Keratinocyte (primary cell): ENCODE results near the gene OFD1. TPM values are rescaled to one million over a fixed set of nuclear protein-coding genes. Genes with fewer than 3 reads are reported as not detected.

Experiments
- DNase-seq: peaks from one replicate; pipeline ENCODE4 v3.0.0-alpha.2; 2011; ENCODE audit warnings: low read depth, missing footprints, low spot score
- FAIRE-seq: peaks from 2 replicates; lab custom pipeline; 2011; peaks lifted over from hg19 to GRCh38; lab: Jason Lieb, UNC
- H2AFZ ChIP-seq: 2 replicates; pipeline ENCODE4 v1.6.0; 2012; ENCODE audit warnings: low read length, control low read depth, inconsistent platforms; ENCODE audit not compliant: control insufficient read depth
- H3K27ac ChIP-seq: 2 replicates; pipeline ENCODE4 v1.5.1; 2011; ENCODE audit warnings: low read length; ENCODE audit not compliant: control insufficient read depth, insufficient read depth
- H3K27me3 ChIP-seq: 3 replicates; pipeline ENCODE4 v1.6.0; 2011; ENCODE audit warnings: low read length; ENCODE audit not compliant: control insufficient read depth, insufficient read depth; ENCODE audit errors: extremely low read depth
- H3K36me3 ChIP-seq, 2 experiments: 2 replicates in 1 of 2; 3 replicates in 1 of 2; pipeline ENCODE4 v1.5.1; 2011; ENCODE audit warnings: low read length in 2 of 2, mild to moderate bottlenecking in 1 of 2; ENCODE audit not compliant: control insufficient read depth in 2 of 2, insufficient read depth in 2 of 2; ENCODE audit errors: extremely low read depth in 1 of 2
- H3K4me1 ChIP-seq: 3 replicates; pipeline ENCODE4 v1.5.1; 2011; ENCODE audit warnings: low read length; ENCODE audit not compliant: control insufficient read depth, insufficient read depth; ENCODE audit errors: extremely low read depth
- H3K4me2 ChIP-seq: 3 replicates; pipeline ENCODE4 v1.6.0; 2011; ENCODE audit warnings: low read depth, low read length; ENCODE audit not compliant: control insufficient read depth, insufficient read depth; ENCODE audit errors: extremely low read depth
- H3K4me3 ChIP-seq, 3 experiments: fragments of 200-600 bp in 1 of 3; sonication (generic) in 1 of 3; 2 replicates in 2 of 3; 3 replicates in 1 of 3; pipeline ENCODE4 v1.5.1; 2011 to 2016; ENCODE audit warnings: low read length in 3 of 3, mild to moderate bottlenecking in 3 of 3, control low read depth in 2 of 3, inconsistent platforms in 1 of 3, low read depth in 1 of 3, mixed read lengths in 1 of 3, mixed run types in 1 of 3, moderate library complexity in 1 of 3; ENCODE audit not compliant: control insufficient read depth in 2 of 3, insufficient read depth in 2 of 3; ENCODE audit errors: extremely low read depth in 1 of 3
- H3K79me2 ChIP-seq: 2 replicates; pipeline ENCODE4 v1.6.0; 2012; ENCODE audit warnings: low read length; ENCODE audit not compliant: control insufficient read depth, insufficient read depth
- H3K9ac ChIP-seq: 3 replicates; pipeline ENCODE4 v1.6.0; 2011; ENCODE audit warnings: low read length; ENCODE audit not compliant: control insufficient read depth, insufficient read depth; ENCODE audit errors: extremely low read depth
- H3K9me1 ChIP-seq: 3 replicates; pipeline ENCODE4 v1.6.0; 2011; ENCODE audit warnings: low read length; ENCODE audit not compliant: control insufficient read depth, insufficient read depth; ENCODE audit errors: extremely low read depth
- H3K9me3 ChIP-seq: 2 replicates; pipeline ENCODE4 v1.5.1; 2012; ENCODE audit warnings: low read depth, low read length; ENCODE audit not compliant: control insufficient read depth
- H4K20me1 ChIP-seq: 3 replicates; pipeline ENCODE4 v1.6.0; 2011; ENCODE audit warnings: low read length; ENCODE audit not compliant: control insufficient read depth, insufficient read depth; ENCODE audit errors: extremely low read depth
- CTCF ChIP-seq, 3 experiments: IDR thresholded peaks in 1 of 3; conservative IDR thresholded peaks in 1 of 3; optimal IDR thresholded peaks in 1 of 3; 2 replicates in 2 of 3; 3 replicates in 1 of 3; pipeline versions ENCODE3 to v1.5.1; 2011; ENCODE audit warnings: low read length in 3 of 3, mild to moderate bottlenecking in 3 of 3, moderate library complexity in 2 of 3, control low read depth in 1 of 3, inconsistent platforms in 1 of 3; ENCODE audit not compliant: insufficient read depth in 2 of 3; ENCODE audit errors: extremely low read depth in 1 of 3
- EZH2 ChIP-seq: IDR thresholded peaks from one replicate; pipeline ENCODE4 v1.6.1; 2012; ENCODE audit warnings: inconsistent platforms, mild to moderate bottlenecking, low read length, moderate library complexity
- dilution Hi-C: fragments of 300-500 bp; cut with MboI; formaldehyde crosslinking; loops from one replicate; pipeline ENCODE4 v1.7.0; 2020; ENCODE audit warnings: low sequenced_read_pairs; ENCODE audit not compliant: extremely low pct_ligation_motif_present
- polyA plus RNA-seq, 5 experiments: library from polyadenylated mRNA; depleted of rRNA in 3 of 5; stranded (reverse) in 3 of 5; stranded (forward) in 1 of 5; unstranded in 1 of 5; fragments of >200 nt; gene quantifications; 1 replicate in 1 of 5; 2 replicates in 3 of 5; 3 replicates in 1 of 5; pipeline versions ENCODE4 v1.2.1 to v1.2.3, GENCODE V29; 2011 to 2012; ENCODE audit warnings: missing spikeins in 2 of 5, low read depth in 1 of 5, low replicate concordance in 1 of 5

OFD1 gene
- polyA plus RNA-seq, 1 donor (not counting 4 experiments of a cell fraction or from before 2014, with no cell fraction given) = 18.3 TPM

GRCh38 chrX:13733506-13733905 lies 1.0 kb upstream of the OFD1 start:
- Histone ChIP-seq H3K4me1 (peaks cover 10% of the 10 kb centered on the region), H2AFZ (peak overlapping the region; percentile 97), H3K9ac (peak overlapping the region; percentile 98), H3K27ac (peak overlapping the region; percentile 97), H3K27me3 (no peaks in the 10 kb centered on the region), H3K4me2 (peak overlapping the region; percentile 96), H3K9me1 (no peaks in the 10 kb centered on the region), H3K4me3 (peak overlapping the region; percentile 87 to 99 (median 96)), H3K79me2 (peaks cover 50% of the 10 kb centered on the region), H4K20me1 (no peaks in the 10 kb centered on the region), H3K9me3 (no peaks in the 10 kb centered on the region), H3K36me3 (peaks cover 0 to 2% of the 10 kb centered on the region in 2 experiments)
- dilution Hi-C loops = no loop called here
- no peak for FAIRE-seq
- TF ChIP-seq EZH2 (no peak), CTCF (optimal IDR thresholded peaks at IDR 0.05 in 1 of 3, IDR thresholded peaks at IDR 0.05 in 1 of 3, conservative IDR thresholded peaks at IDR 0.05 in 1 of 3; ENCODE audit: extremely low read depth in 1 of 3, insufficient read depth in 2 of 3, low read length in 3 of 3) (no peak)
- no peak for DNase-seq

GRCh38 chrX:13741695-13742094 lies 7.1 kb downstream of the OFD1 start:
- H3K4me1 ChIP-seq = no peaks in the 10 kb centered on the region
- no peaks in the 10 kb centered on the region for H3K9me3 ChIP-seq
- peaks cover 2 to 4% of the 10 kb centered on the region in 2 experiments for H3K36me3 ChIP-seq
- H3K9ac ChIP-seq = no peak overlapping the region
- no peak overlapping the region for H2AFZ ChIP-seq
- TF ChIP-seq CTCF (optimal IDR thresholded peaks at IDR 0.05 in 1 of 3, IDR thresholded peaks at IDR 0.05 in 1 of 3, conservative IDR thresholded peaks at IDR 0.05 in 1 of 3; ENCODE audit: extremely low read depth in 1 of 3, insufficient read depth in 2 of 3, low read length in 3 of 3) (no peak), EZH2 (no peak)
- H3K27ac ChIP-seq = no peak overlapping the region
- DNase-seq (no peak), FAIRE-seq (no peak)
- dilution Hi-C loops = no loop called here
- H3K4me2 ChIP-seq = no peak overlapping the region
- H3K27me3 ChIP-seq = no peaks in the 10 kb centered on the region
- no peaks in the 10 kb centered on the region for H3K9me1 ChIP-seq
- no peaks in the 10 kb centered on the region for H4K20me1 ChIP-seq
- peaks cover 1% of the 10 kb centered on the region for H3K79me2 ChIP-seq
- H3K4me3 ChIP-seq = no peak overlapping the region
